GM21423 (cell line): Measurements from ENCODE around the gene MCTP2.

Source experiments
- ATAC-seq: cut with Tn5 transposase; IDR thresholded peaks from one replicate; pipeline ENCODE4 v1.9.1; 2021; ENCODE audit warnings: mild to moderate bottlenecking, moderate library complexity; ENCODE audit not compliant: unreplicated experiment

MCTP2 gene

GRCh38 chr15:94259121-94259751, 27.9 kb downstream of the MCTP2 start:
- ATAC-seq = no peak

- ATAC-seq = peak; percentile 28
These were observed 28.5 kb downstream of the MCTP2 start for GRCh38 chr15:94259863-94260262.

- no peak for ATAC-seq
These were observed 30.8 kb downstream of the MCTP2 start for GRCh38 chr15:94262201-94262600.

- peak; percentile 69 for ATAC-seq
These were observed 32.2 kb downstream of the MCTP2 start for GRCh38 chr15:94263341-94264273.

- no peak for ATAC-seq
These were observed 33.6 kb downstream of the MCTP2 start for GRCh38 chr15:94265009-94265408.

GRCh38 chr15:94265982-94266381, 34.6 kb downstream of the MCTP2 start:
- ATAC-seq = no peak

- no peak for ATAC-seq
These were observed 35.4 kb downstream of the MCTP2 start for GRCh38 chr15:94266789-94267188.

- ATAC-seq = no peak
These were observed 38.6 kb downstream of the MCTP2 start for GRCh38 chr15:94269954-94270353.

GRCh38 chr15:94270570-94270969, 39.2 kb downstream of the MCTP2 start:
- ATAC-seq = no peak

GRCh38 chr15:94272251-94272898, 41.0 kb downstream of the MCTP2 start:
- ATAC-seq = peak; percentile 82

- no peak for ATAC-seq
These were observed 42.5 kb downstream of the MCTP2 start for GRCh38 chr15:94273826-94274225.

GRCh38 chr15:94274745-94275144, 43.4 kb downstream of the MCTP2 start:
- no peak for ATAC-seq

GRCh38 chr15:94277485-94277884, 46.1 kb downstream of the MCTP2 start:
- ATAC-seq = no peak

GRCh38 chr15:94279736-94280135, 48.4 kb downstream of the MCTP2 start:
- no peak for ATAC-seq

- no peak for ATAC-seq
These were observed 48.9 kb downstream of the MCTP2 start for GRCh38 chr15:94280301-94280700.

- no peak for ATAC-seq
These were observed 51.2 kb downstream of the MCTP2 start for GRCh38 chr15:94282269-94283250.

- no peak for ATAC-seq
These were observed 55.2 kb downstream of the MCTP2 start for GRCh38 chr15:94286583-94286982.

- ATAC-seq = peak; percentile 97
These were observed 56.5 kb downstream of the MCTP2 start for GRCh38 chr15:94287794-94288246.

GRCh38 chr15:94290730-94291129, 59.4 kb downstream of the MCTP2 start:
- ATAC-seq = no peak
